Ishikawa (cell line): ENCODE data around the gene PCBP3.

ENCODE experiments used
- CEBPB ChIP-seq: IDR thresholded peaks from 2 replicates; pipeline ENCODE4 v1.6.1; 2012
- CREB1 ChIP-seq: IDR thresholded peaks from 2 replicates; pipeline ENCODE4 v1.6.1; 2012; ENCODE audit warnings: low read depth
- EGR1 ChIP-seq: IDR thresholded peaks from 2 replicates; pipeline ENCODE4 v1.6.1; 2012
- EP300 ChIP-seq: IDR thresholded peaks from 2 replicates; pipeline ENCODE4 v1.6.1; 2012; ENCODE audit warnings: borderline replicate concordance
- FOXM1 ChIP-seq: IDR thresholded peaks from 2 replicates; pipeline ENCODE4 v1.6.1; 2012; ENCODE audit warnings: low read depth, borderline replicate concordance
- MAX ChIP-seq: IDR thresholded peaks from 2 replicates; pipeline ENCODE4 v1.6.1; 2012
- NFIC ChIP-seq: IDR thresholded peaks from 2 replicates; pipeline ENCODE4 v1.6.1; 2012
- RAD21 ChIP-seq: IDR thresholded peaks from 2 replicates; pipeline ENCODE4 v1.6.1; 2012; ENCODE audit warnings: low read depth
- REST ChIP-seq: IDR thresholded peaks from 2 replicates; pipeline ENCODE4 v1.6.1; 2012; ENCODE audit warnings: low read depth, mild to moderate bottlenecking
- TAF1 ChIP-seq: IDR thresholded peaks from 2 replicates; pipeline ENCODE4 v1.6.1; 2012; ENCODE audit warnings: low read depth, mild to moderate bottlenecking
- TCF12 ChIP-seq: IDR thresholded peaks from 2 replicates; pipeline ENCODE4 v1.6.1; 2012; ENCODE audit warnings: low read depth
- TEAD4 ChIP-seq: IDR thresholded peaks from 2 replicates; pipeline ENCODE4 v1.6.1; 2012
- USF1 ChIP-seq: IDR thresholded peaks from 2 replicates; pipeline ENCODE4 v1.6.1; 2012
- YY1 ChIP-seq: IDR thresholded peaks from 2 replicates; pipeline ENCODE4 v1.6.1; 2012; ENCODE audit warnings: low read depth
- ZBTB7A ChIP-seq: IDR thresholded peaks from 2 replicates; pipeline ENCODE4 v1.6.1; 2012; ENCODE audit warnings: low read depth

Gene PCBP3

GRCh38 chr21:45972716-45973474, 329.4 kb downstream of the PCBP3 start:
- TF ChIP-seq RAD21 (no peak), TCF12 (peak; percentile 94), TAF1 (no peak), YY1 (no peak), FOXM1 (peak; percentile 34), USF1 (no peak), CREB1 (no peak), EP300 (peak; percentile 85), TEAD4 (peak; percentile 58), CEBPB (no peak; the same call in 1 of the 2 replicates), EGR1 (peak; percentile 35; the same call in 1 of the 2 replicates), REST (no peak), ZBTB7A (peak; percentile 20), MAX (peak; percentile 30; the same call in 1 of the 2 replicates), NFIC (peak; percentile 86)

GRCh38 chr21:45973475-45974072, 330.0 kb downstream of the PCBP3 start:
- TF ChIP-seq EP300 (peak; percentile 75), CREB1 (peak; percentile 17; the same call in 1 of the 2 replicates), EGR1 (no peak), FOXM1 (peak; percentile 47; the same call in 1 of the 2 replicates), RAD21 (peak; percentile 45; the same call in 1 of the 2 replicates), MAX (peak; percentile 12), NFIC (peak; percentile 28; the same call in 1 of the 2 replicates), TEAD4 (no peak), ZBTB7A (peak; percentile 73; the same call in 1 of the 2 replicates)

GRCh38 chr21:45974073-45975019, 330.8 kb downstream of the PCBP3 start:
- TF ChIP-seq USF1 (no peak), REST (no peak), TAF1 (peak; percentile 51; the same call in 1 of the 2 replicates), TEAD4 (no peak), EP300 (no peak), MAX (no peak; the same call in none of the 2 replicates)

- TF ChIP-seq TAF1 (no peak), REST (no peak)
These were observed 331.6 kb downstream of the PCBP3 start for GRCh38 chr21:45975020-45975666.
